AG09309 (cell line): ENCODE results near the gene SPOCK2.

ENCODE experiments used
- DNase-seq: peaks from one replicate; pipeline ENCODE4 v3.0.0-alpha.2; 2010; ENCODE audit warnings: low read depth
- H3K4me3 ChIP-seq: 2 replicates; pipeline ENCODE4 v1.5.1; 2011; ENCODE audit warnings: mild to moderate bottlenecking, low read depth, low read length, moderate library complexity; ENCODE audit not compliant: control insufficient read depth
- CTCF ChIP-seq: IDR thresholded peaks from 2 replicates; pipeline ENCODE4 v1.5.1; 2011; ENCODE audit warnings: mild to moderate bottlenecking, low read depth, low read length, inconsistent platforms; ENCODE audit not compliant: insufficient read depth, control insufficient read depth; ENCODE audit errors: missing control alignments

SPOCK2 gene

GRCh38 chr10:72090326-72090725 is 2.0 kb upstream of the SPOCK2 start:
- no peak for TF ChIP-seq CTCF
- H3K4me3 ChIP-seq: no peak overlapping the region
- no peak for DNase-seq

- no peak for DNase-seq
- no peak for TF ChIP-seq CTCF
- no peak overlapping the region for H3K4me3 ChIP-seq
Measured at GRCh38 chr10:72089618-72090017, 1.3 kb upstream of the SPOCK2 start.

- no peak for TF ChIP-seq CTCF
- DNase-seq: no peak
- no peak overlapping the region for H3K4me3 ChIP-seq
Measured at GRCh38 chr10:72088889-72089575, 681 bp upstream of the SPOCK2 start.

GRCh38 chr10:72087392-72087968 is 871 bp downstream of the SPOCK2 start:
- no peak for TF ChIP-seq CTCF
- DNase-seq: no peak
- no peak overlapping the region for H3K4me3 ChIP-seq

GRCh38 chr10:72086466-72087391 is 1.6 kb downstream of the SPOCK2 start:
- H3K4me3 ChIP-seq: no peak overlapping the region
- no peak for DNase-seq
- TF ChIP-seq CTCF: no peak

- no peak overlapping the region for H3K4me3 ChIP-seq
- no peak for TF ChIP-seq CTCF
- DNase-seq: no peak
Measured at GRCh38 chr10:72085864-72086465, 2.4 kb downstream of the SPOCK2 start.
